IPS DF 4.7 (cell line): ENCODE results near the gene NAA10.
"Not testable (repeated sequence)": the region's sequence is repeated elsewhere in the genome, so short reads cannot be mapped to it uniquely, and the experiment has no call there.

Source experiments
- DNase-seq: peaks from one replicate; pipeline ENCODE4 v3.0.0-alpha.2; 2013; ENCODE audit warnings: low spot score; ENCODE audit errors: extremely low read depth

The NAA10 gene

GRCh38 chrX:153934762-153935325 is at the start of gene NAA10:
Gene NAA10 (minus strand): TSS chrX:153935037. CDS start chrX:153934904, 133 bp downstream.
- no peak for DNase-seq

- DNase-seq, result no peak
These were observed 48.5 kb upstream of the NAA10 start for GRCh38 chrX:153983321-153983801.

DNA sequence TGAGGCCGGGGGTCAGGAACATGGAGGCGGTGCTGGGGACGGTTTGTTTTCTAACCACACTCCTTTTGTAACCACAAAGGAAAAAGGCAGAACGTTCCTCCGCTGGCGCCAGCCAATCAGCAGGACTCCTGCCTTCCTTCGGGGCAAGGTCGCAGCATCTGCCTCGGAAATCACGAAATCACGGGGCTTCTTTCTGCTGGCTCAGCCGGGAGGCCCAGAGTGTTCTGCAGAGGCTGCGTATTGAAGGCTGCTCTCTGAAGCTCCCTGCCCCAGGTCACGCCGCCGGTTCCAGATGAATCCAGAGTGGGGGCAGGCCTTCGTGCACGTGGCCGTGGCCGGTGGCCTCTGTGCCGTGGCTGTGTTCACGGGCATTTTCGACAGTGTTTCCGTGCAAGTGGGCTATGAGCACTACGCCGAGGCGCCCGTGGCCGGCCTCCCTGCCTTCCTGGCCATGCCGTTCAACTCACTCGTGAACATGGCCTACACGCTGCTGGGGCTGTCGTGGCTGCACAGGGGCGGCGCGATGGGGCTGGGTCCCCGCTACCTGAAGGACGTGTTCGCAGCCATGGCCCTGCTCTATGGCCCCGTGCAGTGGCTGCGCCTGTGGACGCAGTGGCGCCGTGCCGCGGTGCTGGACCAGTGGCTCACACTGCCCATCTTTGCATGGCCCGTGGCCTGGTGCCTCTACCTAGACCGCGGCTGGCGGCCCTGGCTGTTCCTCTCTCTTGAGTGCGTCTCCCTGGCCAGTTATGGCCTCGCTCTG is 47.1 kb upstream of the NAA10 start:
- DNase-seq, result no peak

GRCh38 chrX:153981231-153981630 is 46.4 kb upstream of the NAA10 start:
- DNase-seq, result no peak

GRCh38 chrX:153980394-153980793 is 45.6 kb upstream of the NAA10 start:
- DNase-seq, result not testable (repeated sequence)

- DNase-seq, result no peak
These were observed 40.0 kb upstream of the NAA10 start for GRCh38 chrX:153974726-153975286.

- DNase-seq, result no peak
These were observed 39.3 kb upstream of the NAA10 start for GRCh38 chrX:153974003-153974725.

- no peak for DNase-seq
These were observed 38.5 kb upstream of the NAA10 start for GRCh38 chrX:153973127-153974002.

DNA sequence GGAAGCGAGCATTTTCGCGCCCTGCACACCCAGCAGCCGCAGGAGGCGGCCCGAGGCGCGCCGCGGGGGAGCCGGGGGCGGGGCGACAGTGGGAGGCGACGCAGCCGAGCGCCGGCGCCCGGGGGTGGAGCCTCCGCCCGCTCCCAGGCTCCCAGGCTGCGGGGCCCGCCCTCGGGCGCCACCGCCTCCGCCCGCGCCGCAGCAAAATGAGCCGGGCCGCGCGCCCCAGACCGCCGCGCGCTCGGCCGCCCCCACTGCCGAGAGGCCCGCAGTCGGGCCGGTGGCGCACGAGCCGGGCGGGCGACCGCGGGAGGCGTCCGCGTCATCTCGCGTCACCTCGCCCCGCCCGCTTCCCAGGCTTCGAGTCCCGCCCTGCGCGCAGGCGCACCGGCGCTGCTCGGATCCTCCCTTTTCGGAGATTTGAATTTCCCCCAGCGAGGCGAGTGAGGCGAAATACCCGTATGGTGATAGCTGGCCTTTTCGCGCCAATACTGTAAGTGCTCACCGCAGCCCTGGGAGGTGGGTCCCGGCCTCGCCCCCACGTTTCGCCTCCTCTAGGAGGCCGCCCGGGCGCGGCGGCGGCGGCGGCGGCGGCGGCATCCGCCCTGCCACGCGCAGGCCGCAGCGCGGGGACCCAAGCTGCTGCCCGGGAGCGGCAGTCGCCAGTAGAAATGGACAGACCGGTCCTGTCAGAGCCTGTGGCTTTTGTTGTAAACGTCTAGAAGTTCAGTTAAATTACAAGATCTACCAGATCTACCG is 37.7 kb upstream of the NAA10 start, which contains the start of gene TMEM187:
TSS of gene TMEM187 (plus strand) at position 387 of the 759 bp plus-strand sequence. CDS start 9,309 bp downstream, outside the sequence.
- no peak for DNase-seq

GRCh38 chrX:153971450-153972367 is 36.9 kb upstream of the NAA10 start, which contains the start of gene HCFC1:
Gene HCFC1 (minus strand): TSS chrX:153971818. CDS start chrX:153970840, 978 bp downstream.
- DNase-seq, result no peak

GRCh38 chrX:153971124-153971449 is 36.2 kb upstream of the NAA10 start:
- DNase-seq, result no peak

DNA sequence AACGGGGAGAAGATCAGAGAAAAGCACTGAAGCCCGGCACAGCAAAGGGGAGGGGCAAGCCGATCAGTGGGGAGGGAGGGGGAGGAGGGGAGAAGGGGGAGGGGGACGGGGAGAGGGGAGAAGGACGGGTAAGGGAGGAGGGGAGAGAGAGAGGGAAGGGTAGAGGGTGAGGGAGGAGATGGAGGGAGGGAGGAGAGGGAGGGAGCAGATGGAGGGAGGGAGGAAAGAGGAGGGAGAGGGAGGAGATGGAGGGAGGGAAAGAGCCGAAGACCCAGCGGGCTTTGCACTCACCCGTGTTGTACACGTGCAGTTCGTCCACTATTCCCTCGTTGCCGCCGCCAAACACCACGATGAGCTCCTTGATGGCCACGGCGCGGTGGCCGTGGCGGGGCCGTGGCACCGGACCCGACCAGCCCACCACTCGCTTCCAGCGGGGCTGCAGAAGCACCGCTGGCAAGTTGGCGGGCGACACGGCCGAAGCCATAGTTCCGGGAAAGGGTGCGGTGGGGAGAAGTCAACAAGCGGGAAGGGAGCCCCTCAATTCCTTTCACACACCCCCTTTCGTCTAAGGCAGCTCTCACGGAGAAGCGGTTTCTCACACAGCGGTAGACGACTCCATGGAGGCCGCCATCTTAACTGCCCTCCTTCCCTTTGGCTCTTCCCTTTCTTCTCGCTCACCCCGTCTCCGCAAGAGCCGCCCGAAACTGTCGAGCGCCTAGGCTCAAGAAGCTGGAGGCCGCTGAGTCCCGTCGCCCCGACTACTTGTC is 35.7 kb upstream of the NAA10 start:
- no peak for DNase-seq

GRCh38 chrX:153969904-153970356 is 35.1 kb upstream of the NAA10 start:
- no peak for DNase-seq

- no peak for DNase-seq
These were observed 34.5 kb upstream of the NAA10 start for GRCh38 chrX:153969125-153969903.

DNA sequence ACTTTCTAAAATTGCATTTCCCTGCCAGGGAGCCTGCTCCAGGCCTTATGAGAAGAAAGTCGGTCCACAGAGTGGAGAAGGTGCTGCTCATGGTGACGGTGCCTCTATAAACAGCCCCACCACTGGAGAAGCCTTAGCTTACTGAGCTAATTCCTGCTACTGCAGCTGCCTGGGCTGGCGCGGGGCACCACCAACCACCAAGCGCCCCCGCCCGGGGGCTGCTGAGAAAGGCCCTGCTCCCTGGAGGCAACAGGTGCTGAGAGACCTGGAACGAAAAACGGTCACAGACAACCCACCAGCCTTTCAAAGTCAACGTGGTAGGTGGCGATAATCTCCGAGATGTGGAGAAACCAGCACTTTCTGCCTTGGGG is 33.9 kb upstream of the NAA10 start:
- no peak for DNase-seq

DNA sequence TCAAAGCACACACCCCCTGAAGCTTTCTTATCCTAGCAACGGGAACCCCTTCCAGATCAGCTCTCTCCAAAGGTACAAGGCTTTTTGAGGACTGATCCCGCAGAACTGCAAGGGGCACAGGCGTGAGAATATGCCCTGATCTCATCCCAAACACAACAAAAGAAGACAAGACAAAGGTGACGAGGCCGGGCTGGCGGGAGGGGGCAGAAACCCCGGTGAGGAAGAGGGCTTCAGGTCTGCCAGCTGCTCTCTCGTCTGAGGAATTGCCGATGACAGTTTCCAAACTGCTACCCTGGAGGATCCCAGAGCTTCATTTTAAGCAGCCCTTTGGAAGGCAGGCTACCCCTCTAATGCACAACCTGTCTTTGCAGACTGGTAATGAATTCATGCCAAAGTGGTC is 33.4 kb upstream of the NAA10 start:
- DNase-seq, result no peak

GRCh38 chrX:153967536-153968224 is 32.8 kb upstream of the NAA10 start:
- DNase-seq, result no peak
